SK-N-DZ (cell line): ENCODE data around the gene BAZ2B.

Experiments
- DNase-seq: peaks from one replicate; pipeline ENCODE4 v3.0.0-alpha.2; 2015; ENCODE audit warnings: low spot score

BAZ2B gene

DNA sequence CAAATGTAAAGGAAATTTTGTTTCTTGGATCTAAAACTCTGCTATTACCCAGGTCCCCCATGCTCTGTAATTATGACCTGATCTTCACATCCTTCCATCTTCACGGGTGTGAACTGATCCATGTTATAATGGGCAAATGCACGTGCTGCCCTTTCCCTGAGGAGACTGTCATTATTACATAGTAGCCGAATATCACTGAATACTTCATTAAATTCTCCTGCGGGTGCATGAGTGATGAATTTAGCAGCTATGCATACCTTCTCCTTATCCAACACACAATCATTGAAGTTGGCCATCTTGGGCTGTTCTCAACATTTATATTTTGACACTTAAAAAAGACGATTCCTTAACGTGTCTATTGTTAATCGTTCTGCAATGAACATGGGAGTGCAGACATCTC, 153.4 kb downstream of the BAZ2B start:
- no peak for DNase-seq

DNA sequence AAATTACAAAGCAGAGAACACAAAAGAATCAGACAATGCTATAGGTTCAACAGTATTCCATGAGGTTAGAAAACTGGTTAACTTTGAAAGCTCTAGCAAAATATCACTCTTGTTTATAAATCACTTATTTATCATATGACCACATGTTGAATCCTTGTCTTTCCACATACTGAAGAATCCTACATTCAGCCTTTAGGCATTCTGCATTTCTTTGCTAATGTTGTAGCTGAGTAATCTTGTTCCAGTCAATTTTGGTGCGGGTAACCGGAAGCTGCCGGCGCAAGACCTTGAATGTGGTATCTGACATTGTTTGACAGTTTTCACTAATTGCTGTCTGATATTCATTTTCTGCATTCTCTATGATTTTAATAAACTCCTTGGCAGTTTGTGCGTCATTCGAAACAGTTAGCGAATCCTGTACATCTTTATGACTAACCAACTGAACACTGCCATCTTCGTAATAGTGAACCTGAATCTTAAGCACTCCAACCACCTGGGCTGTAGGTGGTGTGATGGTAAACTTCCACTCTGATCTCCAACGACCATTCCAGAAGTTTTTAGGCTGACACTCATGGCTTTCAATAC, 154.1 kb downstream of the BAZ2B start:
- no peak for DNase-seq

DNA sequence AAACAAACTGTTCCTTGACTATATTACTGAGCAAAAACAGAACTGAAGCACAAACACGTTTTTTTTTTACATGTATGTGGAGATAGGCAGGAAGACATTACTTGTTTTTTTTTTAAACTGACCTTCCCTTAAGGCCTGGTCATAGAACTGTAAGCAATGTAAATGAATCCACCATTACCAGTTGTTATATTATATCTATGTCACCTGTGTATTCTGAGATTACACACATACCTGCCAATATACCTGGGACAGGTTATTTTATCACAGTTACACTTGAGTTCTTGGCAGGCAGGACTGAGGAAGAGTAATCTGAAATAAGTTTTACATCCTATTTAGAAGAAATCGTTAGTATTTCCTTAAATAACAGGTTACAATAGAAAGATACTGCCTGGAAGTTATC, 155.3 kb downstream of the BAZ2B start:
- DNase-seq = no peak

DNA sequence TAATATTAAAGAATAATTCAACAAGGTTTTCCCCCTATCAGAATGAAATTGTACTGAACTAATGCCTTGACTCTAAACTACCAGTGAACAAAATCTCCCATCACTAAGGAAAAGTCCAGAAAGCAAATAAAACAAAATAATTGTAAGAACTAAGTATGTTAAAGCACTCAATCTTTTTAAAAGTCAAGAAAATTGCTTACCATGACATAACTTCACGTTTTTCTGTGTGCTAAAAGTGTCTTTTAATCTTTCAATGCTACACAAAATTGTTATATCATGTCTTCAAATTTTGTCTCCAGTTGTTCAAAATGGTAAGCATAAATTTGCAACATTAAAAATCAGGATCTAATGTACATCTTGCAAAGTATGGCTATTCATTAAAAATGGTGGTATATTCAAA, 156.1 kb downstream of the BAZ2B start:
- DNase-seq = no peak

DNA sequence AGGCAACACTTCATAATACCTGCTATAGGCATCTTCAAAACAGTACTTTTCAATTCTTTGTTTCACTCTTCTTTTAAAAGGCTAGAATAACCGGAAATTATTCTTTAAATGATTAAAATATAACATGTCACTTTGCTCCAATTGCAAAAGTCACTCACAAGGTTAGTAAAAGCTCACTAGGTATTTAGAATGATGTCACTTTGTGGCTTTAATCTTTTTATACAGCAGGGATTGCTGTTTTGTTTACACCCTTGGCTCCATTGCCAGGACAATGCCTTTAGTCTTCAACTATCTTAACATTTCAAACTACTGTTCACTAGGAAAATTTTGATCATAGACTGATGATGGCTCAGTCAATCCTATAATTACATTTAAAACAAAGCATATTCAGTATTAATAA, 157.1 kb downstream of the BAZ2B start:
- DNase-seq = no peak

DNA sequence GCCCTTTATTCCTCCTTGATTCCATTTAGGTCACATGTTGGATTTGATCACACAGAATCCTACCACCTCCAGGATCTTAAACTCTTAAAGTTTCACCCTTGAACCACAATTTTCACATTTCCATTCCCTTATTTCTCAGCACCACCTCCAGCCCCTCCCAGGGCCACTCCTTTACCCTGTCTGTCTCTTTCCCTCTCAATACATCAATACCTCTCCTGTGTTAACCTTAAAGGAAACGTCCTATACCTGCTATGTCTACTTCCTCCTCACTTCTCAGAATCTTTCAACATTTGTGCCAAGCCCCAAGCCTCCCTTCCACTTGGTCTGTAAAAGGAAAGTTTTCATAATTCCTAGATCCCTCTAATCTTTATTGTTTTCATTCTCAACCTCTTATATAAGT, 158.8 kb downstream of the BAZ2B start:
- no peak for DNase-seq

DNA sequence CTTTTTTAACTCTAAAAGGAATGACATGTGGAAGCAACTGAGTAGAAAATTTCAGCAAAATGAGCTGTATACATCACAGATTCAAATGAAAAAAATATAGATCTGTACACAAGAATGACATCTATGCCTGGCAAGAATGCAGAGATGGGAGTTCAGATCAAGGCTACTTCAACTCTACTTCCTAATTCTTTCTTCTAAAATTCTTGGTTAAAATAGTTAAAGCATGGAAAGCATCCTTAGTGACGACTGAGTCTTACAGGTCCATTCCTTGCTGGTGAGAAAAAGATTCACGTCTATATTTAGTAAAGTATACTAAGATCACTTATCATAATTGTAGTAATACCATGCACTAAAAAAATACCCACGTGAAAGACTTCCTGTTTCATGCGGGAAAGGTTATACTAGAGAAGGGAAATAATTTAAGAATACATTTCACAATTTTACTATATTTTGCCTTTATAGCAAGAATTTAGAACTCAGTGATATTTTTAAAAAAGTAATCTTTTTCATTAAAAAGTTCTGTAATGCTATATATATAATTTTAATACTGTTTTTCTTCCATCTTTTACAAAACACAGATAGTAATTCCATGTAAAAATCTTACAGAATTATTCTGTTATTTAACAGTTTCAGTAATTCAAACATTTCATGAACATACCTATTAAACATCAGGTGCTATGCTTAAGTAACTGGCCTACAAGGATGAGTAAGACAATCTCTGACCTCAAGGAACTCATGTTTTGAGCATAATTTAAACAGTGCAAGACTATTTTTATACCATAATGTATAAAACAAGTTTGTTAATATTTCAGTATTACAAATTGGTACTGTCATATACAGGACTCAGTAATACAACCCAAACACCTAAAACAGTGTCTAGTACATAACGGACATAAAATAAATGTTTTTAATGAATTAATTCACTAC, 159.6 kb downstream of the BAZ2B start:
- no peak for DNase-seq

DNA sequence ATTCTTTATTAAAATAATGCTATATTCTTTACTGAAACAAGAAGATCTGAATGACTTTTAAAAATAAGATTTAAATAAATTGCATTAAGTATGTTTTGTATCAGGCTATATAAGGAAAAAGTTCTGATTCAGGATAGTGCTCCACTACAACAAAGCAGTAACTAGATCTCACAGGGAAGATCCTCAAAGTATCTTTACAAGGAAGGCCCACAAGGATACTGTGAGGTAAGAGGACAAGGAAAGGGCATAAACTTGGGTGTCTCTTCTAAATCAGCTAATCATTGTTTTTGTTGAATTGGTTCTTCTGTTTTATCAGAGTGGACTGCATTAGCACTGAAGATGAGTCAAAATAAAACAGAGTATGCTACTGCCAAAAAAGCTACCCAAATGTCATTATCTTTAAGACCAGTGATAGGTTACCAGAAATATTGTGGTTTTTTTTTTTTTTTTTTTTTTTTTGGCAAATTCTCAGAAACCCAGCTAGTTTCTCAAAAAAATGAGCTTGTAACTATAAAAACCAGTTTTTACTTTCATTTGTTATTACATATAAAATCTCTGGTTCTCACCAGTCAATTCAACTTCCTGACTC, 160.9 kb downstream of the BAZ2B start:
- DNase-seq = no peak

DNA sequence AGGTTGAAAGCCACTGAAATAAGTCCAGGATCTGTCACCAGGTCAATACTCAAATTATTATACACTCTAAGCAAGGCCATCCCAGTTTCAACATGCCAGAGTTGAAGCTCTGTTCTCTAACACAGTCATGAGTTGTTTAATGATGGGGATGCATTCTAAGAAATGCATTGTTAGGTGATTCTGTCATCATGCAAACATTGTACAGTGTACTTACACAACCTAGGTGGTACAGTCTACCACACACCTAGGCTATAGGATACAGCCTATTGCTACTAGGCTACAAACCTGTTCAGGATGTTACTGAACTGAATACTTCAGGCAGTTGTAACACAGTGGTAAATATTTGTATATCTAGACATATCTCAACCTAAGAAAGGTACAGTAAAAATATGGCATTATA, 162.2 kb downstream of the BAZ2B start:
- no peak for DNase-seq

DNA sequence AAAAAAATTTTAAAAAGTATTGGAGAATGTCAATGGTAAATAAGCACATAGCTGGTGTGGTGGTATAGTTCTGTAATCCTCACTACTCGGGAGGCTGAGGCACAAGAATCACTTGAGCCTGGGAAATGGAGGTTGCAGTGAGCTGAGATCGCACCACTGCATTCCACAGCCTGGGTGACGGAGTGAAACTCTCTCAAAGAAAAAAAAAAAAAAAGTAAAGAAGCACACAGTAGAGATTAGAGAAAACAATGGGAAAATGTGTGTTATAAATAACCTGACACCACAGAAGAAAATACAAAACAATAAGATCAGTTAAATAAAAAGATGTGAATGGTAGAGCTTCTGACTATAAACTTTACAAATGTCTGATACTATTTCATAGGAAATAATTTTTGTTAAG, 166.2 kb downstream of the BAZ2B start:
- no peak for DNase-seq

DNA sequence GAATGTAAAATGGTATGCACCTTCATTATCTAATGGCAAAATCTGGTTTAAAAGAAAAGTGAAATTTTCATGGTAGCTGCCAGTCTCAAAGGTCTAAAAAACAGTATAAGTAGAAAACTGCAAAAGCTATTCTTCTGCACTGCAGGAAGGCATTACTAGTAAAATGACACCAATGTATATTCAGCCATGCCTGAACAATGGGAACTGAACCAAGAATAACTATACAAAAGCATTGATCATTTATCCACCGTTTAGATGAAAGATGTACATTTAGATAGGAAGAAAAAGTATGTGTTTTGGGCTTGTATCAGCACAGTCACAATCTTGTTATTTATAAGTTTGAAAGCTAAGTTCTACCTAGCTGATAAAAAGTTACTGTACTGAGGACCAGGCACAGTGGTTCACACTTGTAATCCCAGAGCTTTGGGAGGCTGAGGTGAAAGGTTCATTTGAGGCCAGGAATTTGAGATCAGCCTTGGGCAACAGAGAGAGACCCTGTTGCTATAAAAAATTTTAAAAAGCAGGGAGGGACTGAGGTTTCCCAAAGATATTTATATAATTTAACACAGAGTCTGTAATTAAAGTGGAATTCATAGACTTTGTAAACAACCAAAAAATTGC, 166.7 kb downstream of the BAZ2B start:
- no peak for DNase-seq

DNA sequence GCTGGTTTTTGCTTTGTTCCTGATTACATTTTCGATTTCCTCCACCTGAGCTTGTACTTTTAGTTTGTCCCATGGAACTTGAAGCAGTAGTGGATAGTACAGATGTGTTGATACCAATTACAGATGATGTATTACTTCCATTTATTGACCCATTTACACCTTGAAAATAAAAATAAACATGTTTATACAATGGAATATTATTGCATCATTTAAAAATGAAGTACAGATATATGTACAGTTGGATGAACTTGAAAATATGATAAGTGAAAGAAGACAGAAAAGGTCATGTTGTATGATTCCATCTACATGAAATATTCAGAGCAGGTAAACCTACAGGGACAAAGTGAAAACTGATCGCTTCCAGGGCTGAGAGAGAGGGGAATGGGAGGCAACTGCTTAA, 169.5 kb downstream of the BAZ2B start:
- DNase-seq = no peak

DNA sequence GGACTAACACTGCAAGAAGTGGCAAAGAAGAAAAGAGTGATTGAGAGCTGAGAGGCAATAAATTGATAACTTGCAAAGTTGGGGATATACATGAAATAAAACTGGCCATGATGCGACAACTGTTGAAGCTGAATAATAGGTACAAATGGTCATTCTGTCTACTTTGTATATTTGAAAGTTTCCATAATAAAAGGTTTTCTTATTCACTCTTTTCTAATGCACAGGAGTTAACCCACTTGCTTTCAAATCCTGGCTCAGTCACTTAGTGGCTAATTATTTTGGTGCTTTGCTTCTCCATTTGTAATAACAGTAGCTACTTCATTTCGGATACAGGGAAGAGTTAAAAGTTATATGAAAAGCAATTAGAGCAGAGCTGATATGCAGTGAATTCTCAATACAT, 170.1 kb downstream of the BAZ2B start:
- no peak for DNase-seq

DNA sequence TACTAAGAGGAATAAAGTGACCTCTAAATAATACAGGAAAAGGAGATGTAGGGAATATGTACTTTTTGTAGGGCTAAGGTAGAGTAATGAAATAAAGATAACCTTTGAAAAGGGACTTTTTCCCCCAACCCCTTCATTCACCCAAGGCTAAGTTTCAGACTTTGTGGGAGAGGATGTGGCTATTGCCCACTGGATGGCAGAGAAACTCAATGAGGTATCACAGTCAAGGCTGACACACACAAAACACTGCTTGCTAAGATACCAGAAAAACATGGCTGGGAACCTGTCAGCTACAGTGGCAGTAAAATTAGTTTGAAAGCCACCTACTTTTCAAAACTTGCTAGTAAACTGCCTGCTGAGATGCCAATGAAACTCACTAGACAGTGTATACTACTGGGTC, 171.0 kb downstream of the BAZ2B start:
- no peak for DNase-seq

DNA sequence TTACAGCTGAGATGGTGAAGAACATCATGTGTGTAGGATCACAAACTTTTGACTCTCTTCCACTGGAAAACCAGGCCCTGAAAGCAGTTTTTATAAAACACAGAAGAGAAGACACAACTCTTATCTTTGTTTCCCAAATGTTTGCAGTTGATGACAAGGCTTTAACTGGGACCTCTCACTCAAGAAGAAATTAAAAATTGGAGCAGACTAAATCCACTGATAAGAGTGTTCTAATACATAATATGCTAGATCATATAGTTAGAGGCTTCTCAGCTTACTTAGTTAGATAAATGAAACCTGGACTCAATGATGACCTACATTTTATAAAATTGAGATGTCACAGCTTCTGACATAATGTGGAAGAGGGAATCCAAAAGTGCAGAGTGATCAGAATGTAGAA, 171.6 kb downstream of the BAZ2B start:
- no peak for DNase-seq

DNA sequence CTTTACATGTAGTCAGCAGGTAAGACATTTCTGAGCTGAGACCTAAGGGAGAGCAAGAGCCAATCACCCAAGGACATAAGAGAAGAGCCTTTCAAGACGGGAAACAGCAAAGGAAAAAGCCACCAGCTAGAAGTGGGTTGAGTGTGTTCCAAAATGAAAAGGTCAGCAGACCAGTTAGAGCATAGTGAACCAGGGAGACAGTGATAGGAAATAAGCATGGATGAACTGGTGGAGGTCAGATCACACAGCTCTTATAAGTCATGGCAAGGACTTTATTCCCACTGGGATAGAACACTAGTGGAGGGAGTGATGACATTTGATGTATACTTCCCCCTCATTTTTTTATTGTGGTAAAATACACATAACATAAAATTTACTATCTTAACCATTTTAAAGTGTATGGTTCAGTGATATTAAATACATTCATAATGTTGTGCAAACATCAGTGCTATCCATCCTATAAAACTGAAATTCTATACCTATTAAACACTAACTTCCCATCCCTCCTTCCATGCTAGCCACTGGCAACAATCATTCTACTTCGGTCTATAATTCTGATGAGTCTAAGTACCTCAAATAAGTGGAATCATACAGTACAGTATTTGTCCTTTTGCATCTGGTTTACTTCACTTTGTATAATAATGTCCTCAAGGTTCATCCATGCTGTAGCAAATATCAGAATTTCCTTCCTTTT, 174.0 kb downstream of the BAZ2B start:
- DNase-seq = no peak

DNA sequence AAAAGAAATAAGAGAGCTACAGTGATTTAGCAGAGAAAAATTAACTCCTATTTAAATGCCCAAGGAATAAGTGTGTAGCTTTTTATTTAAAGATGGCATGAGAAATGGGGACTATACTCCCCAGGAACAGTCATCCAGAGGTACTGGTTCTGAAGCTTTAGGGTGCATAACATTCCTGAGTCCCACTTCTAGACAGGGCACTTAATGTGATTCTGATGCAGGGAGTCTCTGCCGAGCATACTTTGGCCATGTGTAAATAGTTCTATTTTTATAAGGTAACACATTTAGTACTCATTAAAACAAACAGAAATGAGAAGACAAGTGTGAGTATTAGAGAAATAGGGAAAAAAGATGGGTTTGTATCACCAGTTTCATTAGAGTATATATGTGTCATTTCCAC, 175.2 kb downstream of the BAZ2B start:
- DNase-seq = no peak

DNA sequence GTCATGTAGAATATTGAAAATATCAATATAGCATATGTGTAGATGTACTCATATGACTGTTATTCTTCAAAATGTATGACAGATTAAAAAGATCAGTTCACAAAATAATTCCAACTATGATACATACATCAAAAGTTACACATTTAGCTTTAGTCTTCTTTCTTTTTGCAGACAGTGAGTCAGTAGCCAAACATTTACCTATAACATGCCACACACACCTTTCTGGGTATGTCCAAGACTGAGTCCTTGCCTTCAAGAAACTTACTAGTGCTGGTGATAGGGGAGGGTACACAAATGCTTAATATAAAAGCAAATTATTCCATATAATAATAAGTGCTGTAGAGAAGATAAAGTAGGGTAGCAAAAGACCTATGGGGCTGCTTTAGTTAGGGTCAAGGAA, 176.9 kb downstream of the BAZ2B start:
- no peak for DNase-seq

DNA sequence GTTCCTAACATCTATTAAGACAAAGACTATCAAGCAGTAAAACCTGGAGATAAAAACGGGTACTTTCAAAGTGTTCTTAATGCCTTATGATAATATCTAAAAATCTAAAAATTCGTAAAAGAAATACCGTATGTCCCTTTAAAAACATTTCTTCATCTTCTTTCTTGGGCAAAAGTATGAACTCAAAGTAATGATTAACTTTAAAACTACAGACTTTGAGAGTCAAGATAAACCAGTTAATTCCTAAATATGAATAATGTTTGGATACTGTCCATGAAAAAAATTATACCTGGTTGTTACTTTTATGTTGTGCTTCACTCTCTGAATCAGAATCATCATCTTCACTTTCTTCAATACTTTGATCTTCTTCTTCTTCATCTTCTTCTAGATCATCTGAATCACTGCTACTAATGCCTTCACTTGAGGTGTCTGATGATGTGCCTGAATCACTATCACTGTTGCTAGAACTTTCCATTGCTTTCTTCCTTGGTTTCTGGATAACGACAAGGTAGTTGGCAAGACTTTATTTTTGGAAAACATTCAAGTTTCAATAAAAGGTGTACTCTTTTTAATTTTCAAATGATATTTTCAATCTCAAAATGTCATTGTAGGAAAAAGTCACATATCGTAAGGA, 177.5 kb downstream of the BAZ2B start:
- DNase-seq = no peak

DNA sequence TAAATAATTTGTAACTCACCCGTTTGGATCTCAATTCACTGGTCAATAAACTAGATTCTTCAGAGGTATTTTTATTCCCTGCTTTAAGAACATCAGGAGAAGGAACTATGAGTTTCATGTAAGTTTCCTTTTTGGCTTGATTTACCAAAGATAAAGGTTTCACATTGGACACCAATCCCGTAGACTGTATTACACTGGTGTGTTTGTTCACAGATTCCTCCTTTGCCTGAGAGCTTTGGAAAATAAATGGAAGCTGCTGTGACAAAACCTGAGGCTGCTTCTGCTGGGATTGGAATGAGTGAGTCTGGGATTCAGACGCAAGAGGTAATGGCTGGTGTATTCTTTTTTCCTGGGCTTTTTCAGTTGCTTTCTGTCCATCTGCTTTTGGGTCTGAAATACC, 178.1 kb downstream of the BAZ2B start:
- DNase-seq = no peak

DNA sequence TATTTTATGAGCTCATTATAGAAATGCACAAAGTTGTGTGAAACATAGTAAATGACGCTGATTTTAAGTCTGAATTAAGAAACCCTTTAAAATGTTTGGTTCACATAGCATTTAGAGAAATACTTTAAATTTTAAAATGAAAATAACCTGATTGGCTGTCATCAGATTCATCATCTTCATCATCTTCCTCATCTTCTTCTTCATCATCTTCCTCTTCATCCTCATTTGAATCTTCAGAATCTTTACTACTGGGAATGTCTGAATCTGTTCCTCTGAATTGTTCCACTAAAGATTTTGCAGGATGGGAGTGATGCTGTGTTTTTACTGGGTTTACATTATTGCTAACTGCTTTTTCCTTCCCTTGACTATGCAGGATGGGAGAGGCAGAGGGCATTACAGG, 183.7 kb downstream of the BAZ2B start:
- no peak for DNase-seq

DNA sequence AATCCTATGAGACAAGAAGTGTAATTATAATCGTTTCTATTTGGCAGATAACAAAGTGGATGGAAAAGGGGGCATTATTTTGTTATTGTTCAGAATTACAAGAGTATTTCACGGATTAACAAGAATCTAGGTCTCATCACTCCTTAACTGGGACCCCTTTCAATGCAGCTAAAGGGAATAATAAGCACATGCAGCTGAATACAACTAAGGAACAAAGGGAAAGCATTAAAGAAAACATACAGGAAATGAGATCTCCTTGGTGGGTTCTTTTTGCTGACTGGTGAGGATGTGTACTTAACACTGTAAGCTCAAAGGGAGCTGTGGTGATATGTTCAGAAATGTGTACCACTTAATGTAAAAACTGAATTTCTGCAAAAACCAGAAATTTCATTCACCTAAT, 189.3 kb downstream of the BAZ2B start:
- DNase-seq = no peak
